Spleen (tissue), 7 donors: ENCODE measurements around the gene ACTG1.
A peak's percentile ranks its signal among the peaks of the same experiment; 100 is the strongest.

Experiments used
- POLR2A ChIP-seq, 3 donors: fragments of 450-650 bp; IDR thresholded peaks; one replicate each; pipeline ENCODE4 v1.5.1; 2017; ENCODE audit warnings: antibody characterized with exemption in 3 of 3, mild to moderate bottlenecking in 1 of 3
- POLR2AphosphoS5 ChIP-seq, 3 donors: sonication (generic); formaldehyde crosslinking; IDR thresholded peaks; one replicate each; pipeline ENCODE4 v1.5.1; 2017; ENCODE audit warnings: antibody characterized with exemption in 3 of 3
- TF ChIP-seq, protein P1 (sequence below), 11 experiments: fragments of 200-600 bp in 7 of 11; fragments of 450-650 bp in 4 of 11; sonication (generic) in 4 of 11; IDR thresholded peaks in 8 of 11; conservative IDR thresholded peaks in 3 of 11; 1 replicate in 7 of 11; 2 replicates in 4 of 11; pipeline versions ENCODE4 v1.4.0 to v1.8.0; 2016 to 2021; ENCODE audit warnings: antibody characterized with exemption in 11 of 11, inconsistent platforms in 4 of 11, mild to moderate bottlenecking in 1 of 11
- donor health status: DM: no; HTN: no; CAD: no; lungs with moderate emphysema.
- donor health status: DM: no; HTN: no; CAD: no.
- donor health status: DM: no; HTN: no; CAD: no.

- TF ChIP-seq, protein P1, sequence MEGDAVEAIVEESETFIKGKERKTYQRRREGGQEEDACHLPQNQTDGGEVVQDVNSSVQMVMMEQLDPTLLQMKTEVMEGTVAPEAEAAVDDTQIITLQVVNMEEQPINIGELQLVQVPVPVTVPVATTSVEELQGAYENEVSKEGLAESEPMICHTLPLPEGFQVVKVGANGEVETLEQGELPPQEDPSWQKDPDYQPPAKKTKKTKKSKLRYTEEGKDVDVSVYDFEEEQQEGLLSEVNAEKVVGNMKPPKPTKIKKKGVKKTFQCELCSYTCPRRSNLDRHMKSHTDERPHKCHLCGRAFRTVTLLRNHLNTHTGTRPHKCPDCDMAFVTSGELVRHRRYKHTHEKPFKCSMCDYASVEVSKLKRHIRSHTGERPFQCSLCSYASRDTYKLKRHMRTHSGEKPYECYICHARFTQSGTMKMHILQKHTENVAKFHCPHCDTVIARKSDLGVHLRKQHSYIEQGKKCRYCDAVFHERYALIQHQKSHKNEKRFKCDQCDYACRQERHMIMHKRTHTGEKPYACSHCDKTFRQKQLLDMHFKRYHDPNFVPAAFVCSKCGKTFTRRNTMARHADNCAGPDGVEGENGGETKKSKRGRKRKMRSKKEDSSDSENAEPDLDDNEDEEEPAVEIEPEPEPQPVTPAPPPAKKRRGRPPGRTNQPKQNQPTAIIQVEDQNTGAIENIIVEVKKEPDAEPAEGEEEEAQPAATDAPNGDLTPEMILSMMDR (IDR thresholded peaks at IDR 0.05 in 8 of 11, conservative IDR thresholded peaks at IDR 0.05 in 3 of 11): no peak
- TF ChIP-seq POLR2AphosphoS5 (IDR thresholded peaks at IDR 0.05) (peak in 2 of 3 donors; percentile 29 to 65), POLR2A (IDR thresholded peaks at IDR 0.05) (no peak)
Measured at GRCh38 chr17:81536299-81537290, 24.0 kb upstream of the ACTG1 start.
